B cell (primary cell): ENCODE results near the gene HUS1. TPM values are rescaled to one million over a fixed set of nuclear protein-coding genes. Genes with fewer than 3 reads are reported as not detected.

Experiments used
- ATAC-seq: fragments of 200-7000 bp; cut with Tn5 transposase; one replicate; pipeline ENCODE4 v1.10.0; 2021; ENCODE audit warnings: low read depth, mild to moderate bottlenecking, moderate number of reproducible peaks, moderate library complexity
- CTCF ChIA-PET: fragments of 350-600 bp; sonication (Branson Sonifier 250); formaldehyde crosslinking; loops from one replicate; lab custom pipeline; 2021; ENCODE audit warnings: antibody characterized with exemption, inconsistent platforms; lab: Charles Lee
- POLR2A ChIA-PET: fragments of 350-600 bp; sonication (Branson Sonifier 250); formaldehyde crosslinking; loops from one replicate; lab custom pipeline; 2021; ENCODE audit warnings: antibody characterized with exemption; lab: Charles Lee
- DNase-seq: peaks from one replicate; pipeline ENCODE4 v3.0.0; 2013
- H2AFZ ChIP-seq: 2 replicates; pipeline ENCODE4 v1.6.1; 2012; ENCODE audit warnings: mild to moderate bottlenecking, low read depth, low read length; ENCODE audit not compliant: insufficient read depth, poor library complexity, severe bottlenecking
- H3K27ac ChIP-seq, 2 donors: 1 replicate in 1 of 2; 2 replicates in 1 of 2; pipeline ENCODE4 v1.5.1; 2012 to 2013; ENCODE audit warnings: low read length in 2 of 2, mild to moderate bottlenecking in 2 of 2, moderate library complexity in 1 of 2
- H3K27me3 ChIP-seq, 4 experiments: fragments of 200-600 bp in 1 of 4; sonication (generic) in 1 of 4; replicated peaks in 1 of 4; 1 replicate in 2 of 4; 2 replicates in 2 of 4; pipeline versions ENCODE4 v1.6.1 to v1.7.0; 2013 to 2016; ENCODE audit warnings: low read length in 3 of 4, mild to moderate bottlenecking in 2 of 4, mixed read lengths in 1 of 4, moderate library complexity in 1 of 4; ENCODE audit not compliant: insufficient read depth in 4 of 4, control insufficient read depth in 3 of 4; ENCODE audit errors: control extremely low read depth in 1 of 4
- H3K36me3 ChIP-seq, 2 experiments: replicated peaks in 1 of 2; 1 replicate in 1 of 2; 2 replicates in 1 of 2; pipeline versions ENCODE4 v1.6.1 to v1.7.1; 2013; ENCODE audit warnings: low read length in 1 of 2; ENCODE audit not compliant: insufficient read depth in 2 of 2, control insufficient read depth in 1 of 2; ENCODE audit errors: control extremely low read depth in 1 of 2, extremely low read depth in 1 of 2
- H3K4me1 ChIP-seq, 2 donors: fragments of 200-600 bp in 1 of 2; sonication (generic) in 1 of 2; 1 replicate in 1 of 2; 2 replicates in 1 of 2; pipeline versions ENCODE4 v1.5.1 to v1.6.1; 2013 to 2017; ENCODE audit warnings: low read length in 2 of 2; ENCODE audit not compliant: control insufficient read depth in 2 of 2, insufficient read depth in 2 of 2
- H3K4me2 ChIP-seq: replicated peaks from 2 replicates; pipeline ENCODE3; 2012; ENCODE audit warnings: mild to moderate bottlenecking, low read depth, low read length; ENCODE audit not compliant: poor library complexity, severe bottlenecking
- H3K4me3 ChIP-seq, 5 experiments: fragments of 200-600 bp in 1 of 5; sonication (generic) in 1 of 5; 1 replicate in 3 of 5; 2 replicates in 2 of 5; pipeline versions ENCODE4 v1.5.1 to v1.7.0; 2011 to 2016; ENCODE audit warnings: low read length in 4 of 5, mild to moderate bottlenecking in 4 of 5, low read depth in 2 of 5, control low read depth in 1 of 5, moderate library complexity in 1 of 5; ENCODE audit not compliant: insufficient read depth in 1 of 5; ENCODE audit errors: control extremely low read depth in 1 of 5, extremely low read depth in 1 of 5
- H3K79me2 ChIP-seq: fragments of 200-600 bp; sonication (generic); one replicate; pipeline ENCODE4 v1.6.0; 2016; ENCODE audit warnings: low read length; ENCODE audit not compliant: control insufficient read depth, insufficient read depth
- H3K9ac ChIP-seq: fragments of 200-600 bp; sonication (generic); 2 replicates; pipeline ENCODE4 v1.6.1; 2017; ENCODE audit warnings: mild to moderate bottlenecking, low read length, moderate library complexity
- H3K9me3 ChIP-seq, 3 donors: one replicate each; pipeline versions ENCODE4 v1.6.1 to v1.7.1; 2013; ENCODE audit warnings: low read length in 2 of 3; ENCODE audit not compliant: control insufficient read depth in 2 of 3, insufficient read depth in 1 of 3; ENCODE audit errors: control extremely low read depth in 1 of 3
- H4K20me1 ChIP-seq: 2 replicates; pipeline ENCODE4 v1.6.0; 2012; ENCODE audit warnings: mild to moderate bottlenecking, low read length; ENCODE audit not compliant: insufficient read depth, control insufficient read depth, poor library complexity, severe bottlenecking
- H3K27ac Mint-ChIP-seq: one replicate; pipeline ENCODE4 v1.8.0; 2021; ENCODE audit warnings: mixed read lengths
- H3K27me3 Mint-ChIP-seq: one replicate; pipeline ENCODE4 v1.8.0; 2021; ENCODE audit warnings: mixed read lengths
- H3K4me1 Mint-ChIP-seq: one replicate; pipeline ENCODE4 v1.8.0; 2021; ENCODE audit warnings: mixed read lengths
- H3K4me3 Mint-ChIP-seq: one replicate; pipeline ENCODE4 v1.8.0; 2021; ENCODE audit warnings: mixed read lengths
- H3K9me3 Mint-ChIP-seq: one replicate; pipeline ENCODE4 v1.8.0; 2022; ENCODE audit warnings: mixed read lengths; ENCODE audit not compliant: insufficient read depth
- EZH2 ChIP-seq: IDR thresholded peaks from 2 replicates; pipeline ENCODE4 v1.6.1; 2012; ENCODE audit warnings: borderline replicate concordance, low read depth, mild to moderate bottlenecking, moderate library complexity, low read length; ENCODE audit not compliant: insufficient read depth, poor library complexity, severe bottlenecking
- WGBS: methylation state at CpG from one replicate; pipeline ENCODE4 v1.1.5; 2013; ENCODE audit warnings: missing lambda C conversion rate; ENCODE audit not compliant: insufficient coverage; 5-methylcytosine and 5-hydroxymethylcytosine counted together
- intact Hi-C: fragments of 100-400 bp; cut with micrococcal nuclease; formaldehyde crosslinking; loops from one replicate; pipeline ENCODE4 v1.10.0; 2022
- polyA plus RNA-seq: library from polyadenylated mRNA; depleted of rRNA; stranded (reverse); fragments of >200 nt; gene quantifications from 2 replicates; pipeline ENCODE4 v1.2.3, GENCODE V29; 2012
- total RNA-seq, 2 donors: library from RNA; stranded (reverse); fragments of 120-200 nt in 1 of 2; gene quantifications; 1 replicate in 1 of 2; 2 replicates in 1 of 2; pipeline versions ENCODE4 v1.2.3 to v1.2.4, GENCODE V29; 2013 to 2022
- TF ChIP-seq, protein P1 (sequence below): fragments of 200-600 bp; IDR thresholded peaks from one replicate; pipeline ENCODE4 v1.8.0; 2022; ENCODE audit warnings: antibody characterized with exemption, mild to moderate bottlenecking

Gene HUS1
- total and polyA plus RNA-seq, 2 donors (not counting 1 experiment from before 2014, with no cell fraction given) = 37.7 to 61.6 TPM

DNA sequence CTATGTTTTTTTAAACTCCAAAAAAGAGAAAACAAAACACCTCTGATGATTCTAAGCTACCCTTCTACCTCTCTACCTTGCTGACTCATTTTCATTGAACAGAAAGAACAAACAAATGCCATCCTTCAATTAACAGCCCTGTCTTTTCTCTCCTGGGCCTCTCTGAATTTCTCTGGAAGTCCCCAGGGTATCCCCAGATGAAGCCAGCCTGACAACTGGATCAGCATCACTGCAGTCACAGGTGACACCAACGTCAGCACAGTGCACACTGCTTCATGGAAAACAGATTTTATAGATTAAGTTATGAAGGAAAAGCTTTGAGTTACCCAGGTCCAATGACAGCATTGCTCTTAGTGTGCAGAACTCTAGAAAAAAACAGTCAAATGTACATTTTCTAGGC is 5.7 kb downstream of the HUS1 start:
- H3K4me3 Mint-ChIP-seq = no peak overlapping the region
- POLR2A ChIA-PET = no interaction called here
- no peak for TF ChIP-seq EZH2
- TF ChIP-seq, protein P1, sequence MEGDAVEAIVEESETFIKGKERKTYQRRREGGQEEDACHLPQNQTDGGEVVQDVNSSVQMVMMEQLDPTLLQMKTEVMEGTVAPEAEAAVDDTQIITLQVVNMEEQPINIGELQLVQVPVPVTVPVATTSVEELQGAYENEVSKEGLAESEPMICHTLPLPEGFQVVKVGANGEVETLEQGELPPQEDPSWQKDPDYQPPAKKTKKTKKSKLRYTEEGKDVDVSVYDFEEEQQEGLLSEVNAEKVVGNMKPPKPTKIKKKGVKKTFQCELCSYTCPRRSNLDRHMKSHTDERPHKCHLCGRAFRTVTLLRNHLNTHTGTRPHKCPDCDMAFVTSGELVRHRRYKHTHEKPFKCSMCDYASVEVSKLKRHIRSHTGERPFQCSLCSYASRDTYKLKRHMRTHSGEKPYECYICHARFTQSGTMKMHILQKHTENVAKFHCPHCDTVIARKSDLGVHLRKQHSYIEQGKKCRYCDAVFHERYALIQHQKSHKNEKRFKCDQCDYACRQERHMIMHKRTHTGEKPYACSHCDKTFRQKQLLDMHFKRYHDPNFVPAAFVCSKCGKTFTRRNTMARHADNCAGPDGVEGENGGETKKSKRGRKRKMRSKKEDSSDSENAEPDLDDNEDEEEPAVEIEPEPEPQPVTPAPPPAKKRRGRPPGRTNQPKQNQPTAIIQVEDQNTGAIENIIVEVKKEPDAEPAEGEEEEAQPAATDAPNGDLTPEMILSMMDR = no peak
- peaks cover 22% of the 10 kb centered on the region for H3K4me1 Mint-ChIP-seq
- peaks cover 9% of the 10 kb centered on the region for H4K20me1 ChIP-seq
- peaks cover 18% of the 10 kb centered on the region for H3K79me2 ChIP-seq
- H3K4me1 ChIP-seq = peaks cover 6 to 10% of the 10 kb centered on the region in 2 donors
- H3K27ac ChIP-seq = no peak overlapping the region
- ATAC-seq = no peak
- H3K4me3 ChIP-seq = no peak overlapping the region
- no peak overlapping the region for H3K4me2 ChIP-seq
- WGBS = no CpG with 5 or more reads among the region's 1 CpG
- CTCF ChIA-PET = interaction anchor here (0.6 to 2.0 kb wide), 5 partner anchors 9 to 680 kb away, joined by 3 to 6 read pairs (median 3); no protein-coding TSS in a partner anchor
- H2AFZ ChIP-seq = no peak overlapping the region
- H3K27me3 Mint-ChIP-seq = no peaks in the 10 kb centered on the region
- intact Hi-C loops = no loop called here
- no peaks in the 10 kb centered on the region for H3K9me3 ChIP-seq
- no peaks in the 10 kb centered on the region for H3K9me3 Mint-ChIP-seq
- H3K27ac Mint-ChIP-seq = no peak overlapping the region
- H3K9ac ChIP-seq = no peak overlapping the region
- H3K27me3 ChIP-seq = no peaks in the 10 kb centered on the region
- no peak for DNase-seq
- peaks cover 12 to 78% of the 10 kb centered on the region in 2 experiments for H3K36me3 ChIP-seq

GRCh38 chr7:47970761-47971160 is 8.7 kb downstream of the HUS1 start:
- H3K9ac ChIP-seq = no peak overlapping the region
- TF ChIP-seq, protein P1 = no peak
- WGBS = no CpG with 5 or more reads among the region's 1 CpG
- Mint-ChIP-seq H3K27ac (no peak overlapping the region), H3K9me3 (no peaks in the 10 kb centered on the region), H3K4me1 (peaks cover 11% of the 10 kb centered on the region), H3K27me3 (no peaks in the 10 kb centered on the region), H3K4me3 (no peak overlapping the region)
- DNase-seq (no peak), ATAC-seq (no peak)
- intact Hi-C loops = no loop called here
- H3K27ac ChIP-seq = peak overlapping the region in 1 of 2 donors; percentile 41
- H3K4me1 ChIP-seq = peaks cover 0 to 4% of the 10 kb centered on the region in 2 donors
- H2AFZ ChIP-seq = no peak overlapping the region
- CTCF ChIA-PET = interaction anchor here (0.7 to 4.6 kb wide), 4 partner anchors 7 to 705 kb away, joined by 3 to 26 read pairs (median 8); partner anchors contain the start of gene HUS1
- H3K4me3 ChIP-seq = no peak overlapping the region
- H3K27me3 ChIP-seq = no peaks in the 10 kb centered on the region
- no peaks in the 10 kb centered on the region for H3K9me3 ChIP-seq
- H3K79me2 ChIP-seq = peaks cover 12% of the 10 kb centered on the region
- H4K20me1 ChIP-seq = peaks cover 11% of the 10 kb centered on the region
- H3K36me3 ChIP-seq = peaks cover 15 to 82% of the 10 kb centered on the region in 2 experiments
- H3K4me2 ChIP-seq = no peak overlapping the region
- POLR2A ChIA-PET = no interaction called here
